ENCODE results near the gene AP4M1.

DNA sequence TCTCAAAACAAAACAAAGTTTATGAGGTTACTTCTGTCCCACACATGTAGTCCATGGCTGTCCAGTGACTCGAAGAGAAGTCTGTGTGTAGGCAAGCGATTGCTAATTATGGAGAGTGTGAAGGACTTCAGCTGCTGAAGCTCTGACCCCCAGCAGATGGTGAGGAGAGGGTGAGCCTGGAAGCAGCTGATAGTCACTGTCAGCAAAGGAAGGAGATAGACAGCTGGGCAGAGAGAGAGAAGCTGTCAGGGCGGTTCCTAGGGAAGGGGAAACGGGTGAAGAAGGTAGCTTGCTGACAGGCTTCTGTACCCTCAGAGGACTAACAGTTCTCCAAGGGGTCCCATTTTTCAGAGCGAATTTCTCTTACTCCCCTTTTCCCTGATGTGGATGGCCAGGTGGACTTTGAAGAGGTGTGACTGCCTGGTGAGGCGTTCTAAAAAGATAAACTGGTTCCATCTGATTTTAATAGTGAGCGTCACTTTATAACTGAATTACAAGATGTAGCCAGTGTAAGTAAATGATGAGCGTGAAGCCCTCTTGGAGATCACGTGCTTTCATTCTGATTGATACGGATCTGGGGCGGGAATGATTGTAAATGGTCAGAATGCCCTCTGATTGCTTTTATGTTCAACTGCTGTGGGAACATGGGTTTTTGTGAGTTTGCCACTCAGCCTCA lies 39.8 kb upstream of the AP4M1 start:
- TF ChIP-seq, protein P1, sequence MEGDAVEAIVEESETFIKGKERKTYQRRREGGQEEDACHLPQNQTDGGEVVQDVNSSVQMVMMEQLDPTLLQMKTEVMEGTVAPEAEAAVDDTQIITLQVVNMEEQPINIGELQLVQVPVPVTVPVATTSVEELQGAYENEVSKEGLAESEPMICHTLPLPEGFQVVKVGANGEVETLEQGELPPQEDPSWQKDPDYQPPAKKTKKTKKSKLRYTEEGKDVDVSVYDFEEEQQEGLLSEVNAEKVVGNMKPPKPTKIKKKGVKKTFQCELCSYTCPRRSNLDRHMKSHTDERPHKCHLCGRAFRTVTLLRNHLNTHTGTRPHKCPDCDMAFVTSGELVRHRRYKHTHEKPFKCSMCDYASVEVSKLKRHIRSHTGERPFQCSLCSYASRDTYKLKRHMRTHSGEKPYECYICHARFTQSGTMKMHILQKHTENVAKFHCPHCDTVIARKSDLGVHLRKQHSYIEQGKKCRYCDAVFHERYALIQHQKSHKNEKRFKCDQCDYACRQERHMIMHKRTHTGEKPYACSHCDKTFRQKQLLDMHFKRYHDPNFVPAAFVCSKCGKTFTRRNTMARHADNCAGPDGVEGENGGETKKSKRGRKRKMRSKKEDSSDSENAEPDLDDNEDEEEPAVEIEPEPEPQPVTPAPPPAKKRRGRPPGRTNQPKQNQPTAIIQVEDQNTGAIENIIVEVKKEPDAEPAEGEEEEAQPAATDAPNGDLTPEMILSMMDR (IDR thresholded peaks at IDR 0.05; ENCODE audit: insufficient read depth, low read depth, low read length), result no peak
- TF ChIP-seq EZH2 (IDR thresholded peaks at IDR 0.05; ENCODE audit: insufficient read depth, low read length), result no peak

Data from astrocyte (in vitro differentiated cells and primary cell).